IMR-90 (cell line): ENCODE results near the gene DUSP3. TPM values are rescaled to one million over a fixed set of nuclear protein-coding genes. Genes with fewer than 3 reads are reported as not detected.

Experiments used
- ATAC-seq: fragments of 200-7000 bp; cut with Tn5 transposase; 2 replicates; pipeline ENCODE4 v1.9.1; 2020; ENCODE audit warnings: low read depth, mild to moderate bottlenecking, moderate library complexity
- BruUV-seq: library from RNA; stranded (reverse); fragments of 400-500 nt; replicated peaks from 2 replicates; lab custom pipeline; 2021; lab: Mats Ljungman, UMichigan
- CTCF ChIA-PET: fragments of 300-600 bp; formaldehyde crosslinking; extraction: SDS; loops from one replicate; lab custom pipeline; 2021; ENCODE audit warnings: antibody characterized with exemption; lab: Yijun Ruan, JAX
- POLR2A ChIA-PET: fragments of 300-600 bp; sonication (Branson Sonifier 250); formaldehyde crosslinking; loops from one replicate; lab custom pipeline; 2022; ENCODE audit warnings: antibody characterized with exemption; ENCODE audit not compliant: unreplicated experiment; lab: Charles Lee
- DNase-seq: peaks from one replicate; pipeline ENCODE4 v3.0.0; 2013
- H2AFZ ChIP-seq: replicated peaks from 2 replicates; pipeline ENCODE3; 2013; ENCODE audit warnings: low read length, mild to moderate bottlenecking; ENCODE audit not compliant: poor library complexity
- H2AK5ac ChIP-seq: 2 replicates; pipeline ENCODE4 v1.6.1; 2013; ENCODE audit warnings: low read depth, low read length, inconsistent platforms
- H2AK9ac ChIP-seq: replicated peaks from 2 replicates; pipeline ENCODE3; 2013; ENCODE audit warnings: mild to moderate bottlenecking, low read depth, low read length, moderate library complexity; ENCODE audit not compliant: poor library complexity
- H2BK120ac ChIP-seq: 2 replicates; pipeline ENCODE4 v1.6.1; 2013; ENCODE audit warnings: low read depth, low read length, inconsistent platforms
- H2BK15ac ChIP-seq: 3 replicates; pipeline ENCODE4 v1.6.1; 2013; ENCODE audit warnings: low read depth, low read length, inconsistent platforms
- H2BK20ac ChIP-seq: 2 replicates; pipeline ENCODE4 v1.6.1; 2013; ENCODE audit warnings: low read depth, mild to moderate bottlenecking, inconsistent platforms, low read length, moderate library complexity
- H2BK5ac ChIP-seq: 2 replicates; pipeline ENCODE4 v1.6.1; 2013; ENCODE audit warnings: mild to moderate bottlenecking, low read depth, low read length, inconsistent platforms; ENCODE audit not compliant: poor library complexity, severe bottlenecking
- H3K14ac ChIP-seq: replicated peaks from 2 replicates; pipeline ENCODE4 v1.6.1; 2013; ENCODE audit warnings: low read depth, low read length, inconsistent platforms
- H3K18ac ChIP-seq: 2 replicates; pipeline ENCODE4 v1.6.1; 2013; ENCODE audit warnings: low read depth, low read length, control low read depth
- H3K23ac ChIP-seq: 2 replicates; pipeline ENCODE4 v1.6.1; 2013; ENCODE audit warnings: low read depth, low read length, inconsistent platforms
- H3K27ac ChIP-seq: 2 replicates; pipeline ENCODE4 v1.5.1; 2013; ENCODE audit warnings: mild to moderate bottlenecking, control low read depth, low read length; ENCODE audit not compliant: insufficient read depth
- H3K27me3 ChIP-seq: 2 replicates; pipeline ENCODE4 v1.6.1; 2013; ENCODE audit warnings: low read length; ENCODE audit not compliant: control insufficient read depth, insufficient read depth
- H3K36me3 ChIP-seq: 2 replicates; pipeline ENCODE4 v1.6.1; 2013; ENCODE audit warnings: low read length, mixed read lengths; ENCODE audit not compliant: control insufficient read depth, insufficient read depth
- H3K4ac ChIP-seq: 2 replicates; pipeline ENCODE4 v1.6.1; 2013; ENCODE audit warnings: low read depth, low read length, inconsistent platforms
- H3K4me1 ChIP-seq: 2 replicates; pipeline ENCODE4 v1.6.1; 2013; ENCODE audit warnings: low read length, mixed read lengths; ENCODE audit not compliant: control insufficient read depth, insufficient read depth
- H3K4me2 ChIP-seq: 2 replicates; pipeline ENCODE4 v1.6.1; 2013; ENCODE audit warnings: low read depth, mild to moderate bottlenecking, control low read depth, low read length, moderate library complexity
- H3K4me3 ChIP-seq: 2 replicates; pipeline ENCODE4 v1.5.1; 2013; ENCODE audit warnings: low read depth, mild to moderate bottlenecking, control low read depth, low read length, moderate library complexity; ENCODE audit not compliant: insufficient read depth
- H3K56ac ChIP-seq: 2 replicates; pipeline ENCODE4 v1.6.1; 2013; ENCODE audit warnings: low read length, inconsistent platforms; ENCODE audit not compliant: insufficient read depth; ENCODE audit errors: extremely low read depth
- H3K79me1 ChIP-seq, 2 experiments: 2 replicates each; pipeline ENCODE4 v1.6.1; 2013; ENCODE audit warnings: low read length in 2 of 2, inconsistent platforms in 1 of 2, low read depth in 1 of 2
- H3K9ac ChIP-seq: 2 replicates; pipeline ENCODE4 v1.6.1; 2013; ENCODE audit warnings: low read depth, low read length, control low read depth
- H3K9me1 ChIP-seq: 2 replicates; pipeline ENCODE4 v1.6.1; 2013; ENCODE audit warnings: low read length, inconsistent platforms; ENCODE audit not compliant: insufficient read depth
- H3K9me3 ChIP-seq: 2 replicates; pipeline ENCODE4 v1.6.1; 2013; ENCODE audit warnings: low read length; ENCODE audit not compliant: control insufficient read depth, insufficient read depth
- H4K20me1 ChIP-seq: 2 replicates; pipeline ENCODE4 v1.6.1; 2013; ENCODE audit warnings: low read length, inconsistent platforms; ENCODE audit not compliant: insufficient read depth
- H4K5ac ChIP-seq: 2 replicates; pipeline ENCODE4 v1.6.1; 2013; ENCODE audit warnings: mild to moderate bottlenecking, low read depth, low read length, control low read depth
- H4K8ac ChIP-seq, 2 experiments: 2 replicates each; pipeline ENCODE4 v1.6.1; 2013; ENCODE audit warnings: low read depth in 2 of 2, low read length in 2 of 2, control low read depth in 1 of 2, inconsistent platforms in 1 of 2
- H4K91ac ChIP-seq: 2 replicates; pipeline ENCODE4 v1.6.1; 2013; ENCODE audit warnings: low read depth, low read length, inconsistent platforms; ENCODE audit not compliant: insufficient read depth
- BHLHE40 ChIP-seq: fragments of 150-350 bp; IDR thresholded peaks from 2 replicates; pipeline ENCODE4 v1.6.1; 2016; ENCODE audit warnings: mild to moderate bottlenecking, low read depth, low read length
- CEBPB ChIP-seq: IDR thresholded peaks from 2 replicates; pipeline ENCODE4 v1.6.1; 2012; ENCODE audit warnings: low read depth, low read length, improper control_type of control experiment
- MAFK ChIP-seq: IDR thresholded peaks from 2 replicates; pipeline ENCODE4 v1.6.1; 2012; ENCODE audit warnings: low read depth, low read length, improper control_type of control experiment
- RAD21 ChIP-seq: IDR thresholded peaks from 2 replicates; pipeline ENCODE4 v1.6.1; 2012; ENCODE audit warnings: low read length, improper control_type of control experiment
- RCOR1 ChIP-seq: IDR thresholded peaks from 2 replicates; pipeline ENCODE4 v1.6.1; 2012; ENCODE audit warnings: mild to moderate bottlenecking, low read length, improper control_type of control experiment; ENCODE audit not compliant: insufficient replicate concordance
- RFX5 ChIP-seq: IDR thresholded peaks from 2 replicates; pipeline ENCODE4 v1.8.0; 2012; ENCODE audit warnings: low read depth, mild to moderate bottlenecking, low read length, moderate library complexity
- USF2 ChIP-seq: fragments of 150-350 bp; IDR thresholded peaks from 2 replicates; pipeline ENCODE4 v1.6.1; 2017; ENCODE audit warnings: mild to moderate bottlenecking, antibody characterized with exemption, low read length, low read depth
- WGBS, 2 experiments: methylation state at CpG; one replicate each; pipeline versions ENCODE4 v1.1.5 to v1.1.7; 2013; ENCODE audit warnings: missing lambda C conversion rate in 2 of 2; ENCODE audit not compliant: insufficient read length in 1 of 2; ENCODE audit errors: extremely low coverage in 2 of 2; 5-methylcytosine and 5-hydroxymethylcytosine counted together
- dilution Hi-C: fragments of 300-500 bp; cut with HindIII; formaldehyde crosslinking; loops from one replicate; pipeline ENCODE4 v1.14.3; 2018; ENCODE audit warnings: low sequenced_read_pairs; ENCODE audit not compliant: unreplicated experiment
- in situ Hi-C: fragments of 300-500 bp; cut with MboI; formaldehyde crosslinking; loops from 3 replicates; pipeline ENCODE4 v1.14.3; 2019; ENCODE audit warnings: low sequenced_read_pairs, inconsistent platforms, mixed read lengths
- intact Hi-C: fragments of 100-400 bp; cut with micrococcal nuclease; formaldehyde crosslinking; loops from 2 replicates; pipeline ENCODE4 v1.10.0; 2022
- polyA plus RNA-seq, 3 experiments: library from polyadenylated mRNA; depleted of rRNA; stranded (reverse); fragments of >200 nt; gene quantifications; 2 replicates each; pipeline ENCODE4 v1.2.3, GENCODE V29; 2012; ENCODE audit warnings: low replicate concordance in 1 of 3
- total RNA-seq: library from RNA; depleted of rRNA; stranded (reverse); fragments of >200 nt; gene quantifications from 2 replicates; pipeline ENCODE4 v1.2.3, GENCODE V29; 2012

The DUSP3 gene
- total and polyA plus RNA-seq, 2 of the 4 experiments (the other 2 are of a cell fraction): 33.3 to 40.9 TPM

GRCh38 chr17:43772877-43773648 lies 5.7 kb downstream of the DUSP3 start:
- no peak overlapping the region for H3K14ac ChIP-seq
- ATAC-seq: no peak
- no peak overlapping the region for H3K23ac ChIP-seq
- peaks cover 58% of the 10 kb centered on the region for H3K36me3 ChIP-seq
- CTCF ChIA-PET: no interaction called here
- no peak overlapping the region for H3K27ac ChIP-seq
- POLR2A ChIA-PET: interaction anchor here (0.6 kb wide), 1 partner anchor 114 kb away, joined by 5 read pairs; no protein-coding TSS in a partner anchor
- H3K9me3 ChIP-seq: no peaks in the 10 kb centered on the region
- H3K27me3 ChIP-seq: no peaks in the 10 kb centered on the region
- no peak for DNase-seq
- H3K9ac ChIP-seq: no peak overlapping the region
- no peak overlapping the region for H4K91ac ChIP-seq
- H3K4me2 ChIP-seq: no peak overlapping the region
- in situ Hi-C loops: no loop called here
- H2BK120ac ChIP-seq: no peak overlapping the region
- dilution Hi-C loops: no loop called here
- no peak overlapping the region for H2BK20ac ChIP-seq
- no peak for TF ChIP-seq RFX5
- TF ChIP-seq RAD21: no peak
- no peak for TF ChIP-seq MAFK
- no peak for TF ChIP-seq USF2
- TF ChIP-seq BHLHE40: no peak
- TF ChIP-seq RCOR1: no peak
- TF ChIP-seq CEBPB: no peak
- no peak overlapping the region for H2AFZ ChIP-seq
- no peak overlapping the region for H2BK15ac ChIP-seq
- intact Hi-C loops: no loop called here
- H3K4me1 ChIP-seq: peaks cover 2% of the 10 kb centered on the region; the same call in 1 of the 2 replicates
- H3K4me3 ChIP-seq: no peak overlapping the region
- no peak overlapping the region for H4K8ac ChIP-seq
- H3K9me1 ChIP-seq: peaks cover 28% of the 10 kb centered on the region
- WGBS, 2 experiments: 83% methylated on average over 1 of the region's 10 CpGs; no CpG with 5 or more reads in 1 of the 2 experiments
- H3K4ac ChIP-seq: no peak overlapping the region
- no peak overlapping the region for H2AK9ac ChIP-seq
- H3K56ac ChIP-seq: no peak overlapping the region
- H4K5ac ChIP-seq: no peak overlapping the region
- H3K79me1 ChIP-seq: peaks cover 21 to 59% of the 10 kb centered on the region in 2 experiments
- H2AK5ac ChIP-seq: no peak overlapping the region
- BruUV-seq: no TSS peak
- H4K20me1 ChIP-seq: peaks cover 33% of the 10 kb centered on the region
- H2BK5ac ChIP-seq: no peak overlapping the region
- H3K18ac ChIP-seq: no peak overlapping the region
